Heart left ventricle (tissue), 13 donors: Measurements from ENCODE around the gene CFAP54.

Source experiments
- POLR2A ChIP-seq, 2 donors: fragments of 450-650 bp; IDR thresholded peaks; one replicate each; pipeline ENCODE4 v1.6.1; 2017; ENCODE audit warnings: antibody characterized with exemption in 2 of 2, mild to moderate bottlenecking in 2 of 2, moderate library complexity in 2 of 2
- TF ChIP-seq, protein P1 (sequence below), 12 donors: fragments of 200-600 bp; sonication (generic) in 4 of 12; IDR thresholded peaks; one replicate each; pipeline versions ENCODE4 v1.5.0 to v1.8.0; 2018 to 2022; ENCODE audit warnings: antibody characterized with exemption in 12 of 12, mild to moderate bottlenecking in 5 of 12
- donor health status: ischemic (EF 13 %, LVEDD 7.1; RV severe dilation, severe dysfunction).
- donor health status: DM: no; HTN: yes; CAD: no.
- donor health status: DM: no; HTN: no; CAD: no.
- donor health status: ischemic (EF 25% LVEDD 6.9; RV normal size, moderate dysfunction).
- donor health status: ischemic (EF 25% LVEDD 5.7; RV mildly dilated, moderate dysfunction).
- donor health status: ischemic (EF 35%, LVEDD 5.7; RV mildly dilated, moderate dysfunction).
- donor health status: nonischemic (EF 11% LVEDD 7.7; RV severe dilation, severe dysfunction).
- donor health status: DM: yes; HTN: yes; CAD: no.
- donor health status: PGD.
- donor health status: ischemic (EF 29% LVEDD 5.4; RV normal size, mild dysfunction).
- donor health status: nonischemic (EF 23%, LVEDD 6.1; RV moderate dilation, normal function).

DNA sequence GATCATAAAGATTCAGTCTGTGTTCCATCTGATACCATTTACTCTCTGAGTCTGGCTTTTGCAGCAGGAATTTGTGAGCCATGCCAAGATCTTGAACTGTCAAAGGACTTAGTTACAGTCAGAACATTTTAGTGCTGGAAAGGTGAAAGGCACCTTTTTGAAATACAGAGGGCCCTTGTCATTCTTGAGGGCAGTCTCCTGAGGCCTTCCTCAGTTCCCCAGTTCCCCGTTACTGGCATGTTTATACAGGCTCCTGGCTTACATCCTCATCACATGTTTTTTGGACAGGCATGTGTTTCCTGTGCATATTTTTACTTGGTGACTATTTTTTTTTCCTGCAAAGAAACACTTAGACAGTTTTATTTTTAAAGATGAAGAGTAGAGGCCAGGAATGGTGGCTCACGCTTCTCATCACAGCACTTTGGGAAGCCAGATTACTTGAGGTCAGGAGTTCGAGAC is 21.0 kb downstream of the CFAP54 start:
- TF ChIP-seq, protein P1, sequence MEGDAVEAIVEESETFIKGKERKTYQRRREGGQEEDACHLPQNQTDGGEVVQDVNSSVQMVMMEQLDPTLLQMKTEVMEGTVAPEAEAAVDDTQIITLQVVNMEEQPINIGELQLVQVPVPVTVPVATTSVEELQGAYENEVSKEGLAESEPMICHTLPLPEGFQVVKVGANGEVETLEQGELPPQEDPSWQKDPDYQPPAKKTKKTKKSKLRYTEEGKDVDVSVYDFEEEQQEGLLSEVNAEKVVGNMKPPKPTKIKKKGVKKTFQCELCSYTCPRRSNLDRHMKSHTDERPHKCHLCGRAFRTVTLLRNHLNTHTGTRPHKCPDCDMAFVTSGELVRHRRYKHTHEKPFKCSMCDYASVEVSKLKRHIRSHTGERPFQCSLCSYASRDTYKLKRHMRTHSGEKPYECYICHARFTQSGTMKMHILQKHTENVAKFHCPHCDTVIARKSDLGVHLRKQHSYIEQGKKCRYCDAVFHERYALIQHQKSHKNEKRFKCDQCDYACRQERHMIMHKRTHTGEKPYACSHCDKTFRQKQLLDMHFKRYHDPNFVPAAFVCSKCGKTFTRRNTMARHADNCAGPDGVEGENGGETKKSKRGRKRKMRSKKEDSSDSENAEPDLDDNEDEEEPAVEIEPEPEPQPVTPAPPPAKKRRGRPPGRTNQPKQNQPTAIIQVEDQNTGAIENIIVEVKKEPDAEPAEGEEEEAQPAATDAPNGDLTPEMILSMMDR (IDR thresholded peaks at IDR 0.05) = no peak
- no peak for TF ChIP-seq POLR2A (IDR thresholded peaks at IDR 0.05)
